HepG2 (cell line): Measurements from ENCODE around the gene PRR19. TPM values are rescaled to one million over a fixed set of nuclear protein-coding genes. Genes with fewer than 3 reads are reported as not detected.

ENCODE experiments used
- BRCA1 ChIP-seq: sonication (generic); formaldehyde crosslinking; IDR thresholded peaks from 2 replicates; pipeline ENCODE4 v1.4.0; 2020; ENCODE audit warnings: missing genetic modification reagents
- FOXC1 ChIP-seq: sonication (generic); formaldehyde crosslinking; IDR thresholded peaks from 2 replicates; pipeline ENCODE4 v1.8.0; 2022; ENCODE audit warnings: mild to moderate bottlenecking, missing genetic modification reagents, borderline replicate concordance
- HOXA7 ChIP-seq: sonication (generic); formaldehyde crosslinking; IDR thresholded peaks from 2 replicates; pipeline ENCODE4 v1.8.1; 2022; ENCODE audit warnings: mild to moderate bottlenecking, missing genetic modification reagents, moderate library complexity
- JUND ChIP-seq: sonication (generic); formaldehyde crosslinking; IDR thresholded peaks from 2 replicates; pipeline ENCODE4 v1.8.0; 2022; ENCODE audit warnings: mild to moderate bottlenecking, missing genetic modification reagents
- KLF13 ChIP-seq: sonication (generic); formaldehyde crosslinking; IDR thresholded peaks from 2 replicates; pipeline ENCODE4 v1.4.0; 2020; ENCODE audit warnings: mild to moderate bottlenecking, missing genetic modification reagents
- POLR2AphosphoS5 ChIP-seq: IDR thresholded peaks from 2 replicates; pipeline ENCODE4 v1.6.1; 2012; ENCODE audit warnings: low read depth, low read length
- TARDBP ChIP-seq: sonication (generic); formaldehyde crosslinking; IDR thresholded peaks from 2 replicates; pipeline ENCODE4 v1.8.0; 2022; ENCODE audit warnings: mild to moderate bottlenecking, missing genetic modification reagents
- YY1 ChIP-seq: IDR thresholded peaks from 2 replicates; pipeline ENCODE4 v1.6.1; 2011; ENCODE audit warnings: low read length, low read depth, moderate library complexity, mild to moderate bottlenecking; ENCODE audit not compliant: insufficient read depth, insufficient replicate concordance
- ZNF546 ChIP-seq: sonication (generic); formaldehyde crosslinking; conservative IDR thresholded peaks from 2 replicates; pipeline ENCODE4 v1.8.1; 2023; ENCODE audit warnings: mild to moderate bottlenecking, missing genetic modification reagents
- ZSCAN31 ChIP-seq: sonication (generic); formaldehyde crosslinking; IDR thresholded peaks from 2 replicates; pipeline ENCODE4 v1.5.0; 2020; ENCODE audit warnings: low read depth, mild to moderate bottlenecking, missing genetic modification reagents
- polyA plus RNA-seq, 8 experiments: library from polyadenylated mRNA; depleted of rRNA in 3 of 8; stranded (reverse) in 7 of 8; unstranded in 1 of 8; fragments of >200 nt; fragmentation: Illumina TruSeq in 4 of 8; extraction: Trizol in 4 of 8; gene quantifications; 2 replicates each; pipeline versions ENCODE4 v1.2.1 to v1.2.3, GENCODE V29; 2011 to 2016; ENCODE audit warnings: low read depth in 4 of 8, missing spikeins in 1 of 8, mixed read lengths in 1 of 8; ENCODE audit not compliant: insufficient read depth in 1 of 8
- total RNA-seq, 5 experiments: library from RNA; depleted of rRNA; stranded (reverse); fragments of >200 nt; fragmentation: Illumina TruSeq; extraction: Trizol; gene quantifications; 2 replicates each; pipeline ENCODE4 v1.2.3, GENCODE V29; 2016; ENCODE audit warnings: low read depth in 1 of 5
- TF ChIP-seq, protein P1 (sequence below): IDR thresholded peaks from 2 replicates; pipeline ENCODE4 v1.6.1; 2012; ENCODE audit warnings: low read length, improper control_type of control experiment
- TF ChIP-seq, protein P2 (sequence below): sonication (generic); formaldehyde crosslinking; IDR thresholded peaks from 2 replicates; pipeline ENCODE4 v1.5.1; 2020; ENCODE audit warnings: missing genetic modification reagents, mild to moderate bottlenecking, borderline replicate concordance

The PRR19 gene
- total and polyA plus RNA-seq, 2 of the 13 experiments (the other 11 are each of a cell fraction or from before 2014, with no cell fraction given): 0.21 to 0.33 TPM

DNA sequence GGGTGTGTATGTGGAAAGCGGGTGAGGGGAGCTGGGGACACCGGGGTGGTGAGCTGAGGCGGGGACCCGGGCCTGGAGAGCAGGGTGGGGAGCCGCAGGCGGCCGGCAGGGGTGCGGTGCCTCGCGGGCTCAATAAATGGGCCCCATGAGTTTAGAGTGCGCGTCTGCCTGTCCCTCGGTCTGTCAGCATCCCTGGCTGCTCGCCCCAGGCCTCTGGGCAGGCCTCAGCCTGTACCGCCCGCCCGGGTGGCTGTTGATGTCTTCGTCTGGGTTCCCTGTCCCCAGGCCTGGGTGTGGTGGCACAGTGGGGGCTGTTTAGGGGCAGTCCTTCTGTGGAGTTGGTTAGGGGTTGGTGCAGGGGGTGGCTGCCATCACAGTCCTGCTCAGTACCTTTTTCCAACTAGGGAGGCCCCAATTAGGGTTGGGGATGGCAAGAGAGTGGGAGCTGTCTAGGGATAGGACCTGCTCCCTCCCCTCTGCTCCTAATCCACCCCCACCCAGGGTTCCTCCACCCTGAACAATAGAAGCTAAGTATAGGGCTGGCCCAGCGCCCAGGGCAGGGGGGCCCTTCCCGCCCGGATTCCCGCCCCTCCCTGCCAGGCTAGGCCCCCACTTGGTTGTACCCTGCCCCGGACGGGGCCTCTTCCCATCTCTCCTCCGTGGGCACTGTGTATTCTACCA, 20.6 kb upstream of the PRR19 start (continued):
- TF ChIP-seq, protein P1, sequence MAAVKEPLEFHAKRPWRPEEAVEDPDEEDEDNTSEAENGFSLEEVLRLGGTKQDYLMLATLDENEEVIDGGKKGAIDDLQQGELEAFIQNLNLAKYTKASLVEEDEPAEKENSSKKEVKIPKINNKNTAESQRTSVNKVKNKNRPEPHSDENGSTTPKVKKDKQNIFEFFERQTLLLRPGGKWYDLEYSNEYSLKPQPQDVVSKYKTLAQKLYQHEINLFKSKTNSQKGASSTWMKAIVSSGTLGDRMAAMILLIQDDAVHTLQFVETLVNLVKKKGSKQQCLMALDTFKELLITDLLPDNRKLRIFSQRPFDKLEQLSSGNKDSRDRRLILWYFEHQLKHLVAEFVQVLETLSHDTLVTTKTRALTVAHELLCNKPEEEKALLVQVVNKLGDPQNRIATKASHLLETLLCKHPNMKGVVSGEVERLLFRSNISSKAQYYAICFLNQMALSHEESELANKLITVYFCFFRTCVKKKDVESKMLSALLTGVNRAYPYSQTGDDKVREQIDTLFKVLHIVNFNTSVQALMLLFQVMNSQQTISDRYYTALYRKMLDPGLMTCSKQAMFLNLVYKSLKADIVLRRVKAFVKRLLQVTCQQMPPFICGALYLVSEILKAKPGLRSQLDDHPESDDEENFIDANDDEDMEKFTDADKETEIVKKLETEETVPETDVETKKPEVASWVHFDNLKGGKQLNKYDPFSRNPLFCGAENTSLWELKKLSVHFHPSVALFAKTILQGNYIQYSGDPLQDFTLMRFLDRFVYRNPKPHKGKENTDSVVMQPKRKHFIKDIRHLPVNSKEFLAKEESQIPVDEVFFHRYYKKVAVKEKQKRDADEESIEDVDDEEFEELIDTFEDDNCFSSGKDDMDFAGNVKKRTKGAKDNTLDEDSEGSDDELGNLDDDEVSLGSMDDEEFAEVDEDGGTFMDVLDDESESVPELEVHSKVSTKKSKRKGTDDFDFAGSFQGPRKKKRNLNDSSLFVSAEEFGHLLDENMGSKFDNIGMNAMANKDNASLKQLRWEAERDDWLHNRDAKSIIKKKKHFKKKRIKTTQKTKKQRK: no peak
- TF ChIP-seq YY1 (no peak), POLR2AphosphoS5 (no peak), ZSCAN31 (no peak), JUND (CRISPR knock-in tag) (no peak), FOXC1 (CRISPR knock-in tag) (no peak), ZNF546 (CRISPR knock-in tag) (no peak), HOXA7 (CRISPR knock-in tag) (no peak), KLF13 (CRISPR knock-in tag) (no peak), TARDBP (CRISPR knock-in tag) (no peak), BRCA1 (no peak)
- TF ChIP-seq, protein P2, sequence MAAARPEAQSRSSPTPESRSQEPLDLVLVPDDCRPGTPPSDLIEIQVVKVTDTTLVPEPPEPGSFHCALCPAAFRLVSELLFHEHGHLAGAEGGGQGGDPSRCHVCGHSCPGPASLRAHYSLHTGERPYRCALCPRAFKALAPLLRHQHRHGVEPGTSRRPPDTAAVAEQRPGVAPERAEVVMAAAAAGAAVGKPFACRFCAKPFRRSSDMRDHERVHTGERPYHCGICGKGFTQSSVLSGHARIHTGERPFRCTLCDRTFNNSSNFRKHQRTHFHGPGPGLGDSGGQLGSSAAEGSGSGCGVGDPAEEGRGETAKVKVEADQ (CRISPR knock-in tag): no peak
